HG02759 (cell line): ENCODE data around the gene CEP44.
"Not testable (repeated sequence)": the region's sequence is repeated elsewhere in the genome, so short reads cannot be mapped to it uniquely, and the experiment has no call there.

Experiments
- ATAC-seq: cut with Tn5 transposase; IDR thresholded peaks from one replicate; pipeline ENCODE4 v1.9.1; 2021; ENCODE audit warnings: mild to moderate bottlenecking, moderate library complexity; ENCODE audit not compliant: unreplicated experiment

CEP44 gene

GRCh38 chr4:174278467-174278866 lies 5.2 kb upstream of the CEP44 start:
- ATAC-seq, result no peak

- no peak for ATAC-seq
Measured at GRCh38 chr4:174279433-174280155, 4.1 kb upstream of the CEP44 start.

- ATAC-seq, result no peak
Measured at GRCh38 chr4:174281182-174281737, 2.5 kb upstream of the CEP44 start.

- ATAC-seq, result no peak
Measured at GRCh38 chr4:174281901-174282300, 1.8 kb upstream of the CEP44 start.

- ATAC-seq, result peak; percentile 96
Measured at GRCh38 chr4:174282836-174283506, 740 bp upstream of the CEP44 start.

- ATAC-seq, result no peak
Measured at GRCh38 chr4:174284487-174284886, 776 bp downstream of the CEP44 start.

GRCh38 chr4:174286870-174287269 lies 3.2 kb downstream of the CEP44 start:
- ATAC-seq, result no peak

GRCh38 chr4:174292473-174292872 lies 8.8 kb downstream of the CEP44 start:
- no peak for ATAC-seq

GRCh38 chr4:174294641-174295040 lies 10.9 kb downstream of the CEP44 start:
- not testable (repeated sequence) for ATAC-seq

GRCh38 chr4:174295142-174295541 lies 11.4 kb downstream of the CEP44 start:
- ATAC-seq, result not testable (repeated sequence)

- ATAC-seq, result no peak
Measured at GRCh38 chr4:174303687-174304086, 20.0 kb downstream of the CEP44 start.

GRCh38 chr4:174304664-174305063 lies 21.0 kb downstream of the CEP44 start:
- ATAC-seq, result no peak

- ATAC-seq, result no peak
Measured at GRCh38 chr4:174305961-174306360, 22.2 kb downstream of the CEP44 start.

GRCh38 chr4:174307694-174308093 lies 24.0 kb downstream of the CEP44 start:
- no peak for ATAC-seq

GRCh38 chr4:174312993-174313392 lies 29.3 kb downstream of the CEP44 start:
- no peak for ATAC-seq

- ATAC-seq, result no peak
Measured at GRCh38 chr4:174314274-174314673, 30.6 kb downstream of the CEP44 start.

GRCh38 chr4:174314770-174315169 lies 31.1 kb downstream of the CEP44 start:
- peak; percentile 58 for ATAC-seq

- no peak for ATAC-seq
Measured at GRCh38 chr4:174316546-174316945, 32.8 kb downstream of the CEP44 start.

GRCh38 chr4:174316954-174317353 lies 33.2 kb downstream of the CEP44 start:
- ATAC-seq, result no peak

GRCh38 chr4:174317531-174317930 lies 33.8 kb downstream of the CEP44 start:
- ATAC-seq, result no peak

GRCh38 chr4:174318829-174319764 lies 35.4 kb downstream of the CEP44 start:
- ATAC-seq, result no peak
